Thyroid gland (tissue), 4 donors: ENCODE data around the gene PLVAP.

ENCODE experiments used
- POLR2A ChIP-seq, 2 donors: fragments of 450-650 bp; IDR thresholded peaks; one replicate each; pipeline ENCODE4 v1.6.1; 2017; ENCODE audit warnings: antibody characterized with exemption in 2 of 2, mild to moderate bottlenecking in 2 of 2, moderate library complexity in 1 of 2
- TF ChIP-seq, protein P1 (sequence below), 6 experiments: fragments of 200-600 bp in 3 of 6; fragments of 450-650 bp in 3 of 6; sonication (generic) in 3 of 6; IDR thresholded peaks; one replicate each; pipeline ENCODE4 v1.5.1; 2016 to 2019; ENCODE audit warnings: antibody characterized with exemption in 6 of 6, mild to moderate bottlenecking in 2 of 6, inconsistent platforms in 1 of 6, moderate library complexity in 1 of 6

DNA sequence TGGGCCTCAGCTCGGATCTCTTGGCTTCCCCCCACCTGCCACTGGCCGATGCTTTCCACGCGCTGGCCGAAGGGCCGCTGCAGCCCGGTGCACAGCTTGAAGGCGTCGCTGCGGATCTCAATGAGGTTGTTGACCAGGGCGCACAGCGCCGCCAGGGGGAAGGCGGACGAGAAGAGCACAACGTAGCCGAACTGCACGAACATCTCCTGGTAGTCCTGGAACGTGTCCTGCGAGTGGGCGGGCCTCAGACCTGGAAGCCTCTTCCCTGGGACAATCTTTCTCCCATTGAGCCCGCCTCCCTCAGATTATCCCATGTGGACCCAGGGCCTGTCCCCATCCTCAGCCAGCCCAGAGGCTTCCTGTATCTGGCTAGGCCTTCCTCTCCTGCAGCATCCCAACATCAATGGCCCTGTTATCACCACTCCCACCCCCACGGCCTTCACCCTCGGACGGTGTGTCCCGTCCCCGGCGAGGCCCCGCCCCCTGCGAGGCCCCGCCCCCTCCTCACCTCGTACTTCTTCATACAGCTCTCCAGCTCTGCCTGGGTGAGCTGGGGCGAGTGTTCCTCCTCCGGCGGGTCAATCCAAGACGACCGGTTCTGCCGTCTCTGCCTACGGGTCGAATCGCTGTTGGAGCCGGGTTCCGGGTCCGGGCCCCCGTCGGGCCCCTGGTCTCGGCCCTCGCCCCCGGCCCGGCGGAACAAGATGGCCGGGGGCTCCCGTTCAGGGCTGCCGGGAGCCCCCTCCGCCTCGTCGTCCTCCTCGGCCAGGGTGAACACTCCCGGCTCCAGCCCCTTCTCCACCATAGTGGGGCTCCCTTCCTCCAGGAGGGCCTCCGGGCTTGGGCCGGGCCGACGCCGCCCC is 49.3 kb downstream of the PLVAP start:
- TF ChIP-seq, protein P1, sequence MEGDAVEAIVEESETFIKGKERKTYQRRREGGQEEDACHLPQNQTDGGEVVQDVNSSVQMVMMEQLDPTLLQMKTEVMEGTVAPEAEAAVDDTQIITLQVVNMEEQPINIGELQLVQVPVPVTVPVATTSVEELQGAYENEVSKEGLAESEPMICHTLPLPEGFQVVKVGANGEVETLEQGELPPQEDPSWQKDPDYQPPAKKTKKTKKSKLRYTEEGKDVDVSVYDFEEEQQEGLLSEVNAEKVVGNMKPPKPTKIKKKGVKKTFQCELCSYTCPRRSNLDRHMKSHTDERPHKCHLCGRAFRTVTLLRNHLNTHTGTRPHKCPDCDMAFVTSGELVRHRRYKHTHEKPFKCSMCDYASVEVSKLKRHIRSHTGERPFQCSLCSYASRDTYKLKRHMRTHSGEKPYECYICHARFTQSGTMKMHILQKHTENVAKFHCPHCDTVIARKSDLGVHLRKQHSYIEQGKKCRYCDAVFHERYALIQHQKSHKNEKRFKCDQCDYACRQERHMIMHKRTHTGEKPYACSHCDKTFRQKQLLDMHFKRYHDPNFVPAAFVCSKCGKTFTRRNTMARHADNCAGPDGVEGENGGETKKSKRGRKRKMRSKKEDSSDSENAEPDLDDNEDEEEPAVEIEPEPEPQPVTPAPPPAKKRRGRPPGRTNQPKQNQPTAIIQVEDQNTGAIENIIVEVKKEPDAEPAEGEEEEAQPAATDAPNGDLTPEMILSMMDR (IDR thresholded peaks at IDR 0.05), result peak; percentile 21 to 72 (median 60)
- TF ChIP-seq POLR2A (IDR thresholded peaks at IDR 0.05), result peak in 1 of 2 donors; percentile 55
